Erythroblast (primary cell): ENCODE measurements around the gene PRMT1.

Experiments
- DNase-seq, 2 experiments: peaks; one replicate each; lab custom pipeline; 2025; lab: John Stamatoyannopoulos, UW
- GATA1 ChIP-seq: IDR thresholded peaks from 2 replicates; pipeline ENCODE4 v1.6.1; 2011; ENCODE audit warnings: low read depth, mild to moderate bottlenecking, control low read depth, low read length, moderate library complexity
- POLR2A ChIP-seq: IDR thresholded peaks from 2 replicates; pipeline ENCODE4 v1.6.1; 2011; ENCODE audit warnings: mild to moderate bottlenecking, low read length

The PRMT1 gene

GRCh38 chr19:49685845-49686332, 8.8 kb downstream of the PRMT1 start:
- TF ChIP-seq GATA1 (no peak), POLR2A (no peak)
- no peak for DNase-seq

DNA sequence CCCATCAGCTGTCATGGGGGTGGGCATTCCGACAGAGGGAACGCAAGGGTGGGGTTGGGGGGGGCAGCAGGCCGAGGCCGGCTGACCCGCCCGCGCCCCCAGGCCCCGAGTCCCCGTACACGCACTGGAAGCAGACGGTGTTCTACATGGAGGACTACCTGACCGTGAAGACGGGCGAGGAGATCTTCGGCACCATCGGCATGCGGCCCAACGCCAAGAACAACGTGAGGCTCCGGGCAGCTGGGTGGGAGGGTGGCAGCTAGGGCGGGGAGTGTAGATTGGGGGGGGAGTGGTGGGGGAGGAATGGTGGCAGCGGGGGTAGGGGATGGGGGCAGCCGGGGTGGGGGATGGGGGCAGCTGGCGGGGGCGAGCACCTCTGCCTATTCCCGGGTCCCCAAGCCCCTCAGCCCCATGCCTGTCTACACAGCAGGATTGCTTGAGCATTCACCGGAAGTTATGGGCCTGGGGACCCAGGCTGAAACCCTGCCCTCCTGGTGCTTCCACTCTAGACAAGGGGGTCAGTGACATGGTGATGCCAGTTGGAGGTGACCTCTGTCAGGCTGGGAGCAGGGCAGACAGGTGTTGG, 9.5 kb downstream of the PRMT1 start:
- no peak for DNase-seq
- no peak for TF ChIP-seq POLR2A
- TF ChIP-seq GATA1: no peak

GRCh38 chr19:49687150-49687549, 10.1 kb downstream of the PRMT1 start:
- no peak for TF ChIP-seq GATA1
- TF ChIP-seq POLR2A: no peak
- DNase-seq: no peak

GRCh38 chr19:49687566-49688316, 10.7 kb downstream of the PRMT1 start:
- no peak for TF ChIP-seq POLR2A
- no peak for DNase-seq

GRCh38 chr19:49688531-49689132, 11.6 kb downstream of the PRMT1 start:
- no peak for DNase-seq
- no peak for TF ChIP-seq GATA1
- TF ChIP-seq POLR2A: no peak

- DNase-seq: no peak
- TF ChIP-seq GATA1 (no peak), POLR2A (no peak)
Measured at GRCh38 chr19:49689133-49690078, 12.3 kb downstream of the PRMT1 start, which contains the start of gene ADM5. Gene ADM5, plus strand, starts transcription at chr19:49689594. Its CDS starts 244 bp downstream, at chr19:49689838.

DNA sequence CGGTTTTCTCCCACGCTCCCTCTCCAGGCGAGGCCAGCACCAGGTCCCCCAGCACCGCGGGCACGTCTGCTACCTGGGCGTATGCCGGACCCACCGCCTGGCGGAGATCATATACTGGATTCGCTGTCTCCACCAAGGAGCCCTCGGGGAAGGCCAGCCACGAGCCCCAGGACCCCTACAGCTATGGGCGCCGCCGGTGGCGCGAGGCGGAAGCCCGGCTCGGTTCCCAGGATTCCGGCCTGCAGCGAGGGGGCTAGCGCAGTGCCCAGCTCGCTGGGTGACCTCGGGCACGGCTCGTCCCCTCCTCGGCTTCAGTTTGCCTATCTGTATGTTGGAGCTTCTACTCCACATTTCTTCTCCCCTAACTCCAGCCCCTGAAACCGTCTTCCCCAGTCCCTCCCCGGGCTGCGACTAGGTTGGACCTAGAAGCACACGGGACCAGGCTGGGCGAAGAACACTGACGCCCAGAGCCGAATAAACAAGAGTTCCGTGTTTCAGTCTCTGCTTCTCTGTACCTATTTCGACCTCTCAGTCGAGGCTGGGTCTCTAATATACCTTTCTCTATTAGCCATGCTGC, 13.1 kb downstream of the PRMT1 start:
- no peak for DNase-seq
- TF ChIP-seq GATA1 (no peak), POLR2A (no peak)

- TF ChIP-seq POLR2A: no peak
- no peak for TF ChIP-seq GATA1
- DNase-seq: no peak
Measured at GRCh38 chr19:49690656-49691242, 13.7 kb downstream of the PRMT1 start, which contains the start of gene CPT1C. Gene CPT1C, plus strand, starts transcription at chr19:49691116. Its CDS starts 1,137 bp downstream, at chr19:49692253.

DNA sequence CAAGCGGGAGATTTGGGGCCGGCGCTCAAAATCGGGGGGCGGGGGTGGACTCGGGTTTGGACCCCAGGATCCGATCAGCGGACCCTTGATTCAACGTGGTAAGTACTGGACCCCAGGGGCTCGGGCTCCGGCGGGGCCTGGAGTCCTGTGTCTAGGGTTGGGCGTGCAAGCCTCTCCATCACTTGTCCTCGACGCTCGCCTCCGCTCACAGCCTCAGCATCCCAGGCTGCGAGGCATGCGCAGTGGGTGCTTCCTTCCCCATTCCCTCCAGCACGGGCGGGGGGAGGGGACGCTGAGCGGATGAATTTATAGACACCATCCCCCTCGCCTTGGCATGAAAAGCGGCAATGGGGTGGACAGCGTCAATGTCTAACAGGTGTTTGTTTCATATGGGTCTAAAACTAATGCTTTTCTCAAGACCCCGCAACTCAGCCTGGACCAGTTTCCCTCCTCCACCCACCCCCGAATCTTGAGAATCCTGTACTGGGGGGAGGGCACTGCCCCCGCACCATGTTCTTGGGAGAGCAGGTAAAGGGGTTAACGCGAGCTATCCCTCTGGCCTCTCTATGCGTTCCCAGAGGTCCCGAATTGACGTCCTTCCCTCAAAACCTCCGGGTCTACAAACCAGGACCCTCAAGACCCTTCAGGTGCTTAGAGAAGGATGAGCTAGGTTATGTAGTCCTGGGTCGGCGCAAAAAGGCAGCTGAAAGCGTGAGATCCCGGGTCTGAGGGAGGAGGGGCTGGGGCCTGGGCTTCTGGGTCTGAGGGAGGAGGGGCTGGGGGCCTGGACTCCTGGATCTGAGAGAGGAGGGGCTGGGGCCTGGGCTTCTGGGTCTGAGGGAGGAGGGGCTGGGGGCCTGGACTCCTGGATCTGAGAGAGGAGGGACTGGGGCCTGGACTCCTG, 14.4 kb downstream of the PRMT1 start:
- TF ChIP-seq POLR2A (no peak), GATA1 (no peak)
- no peak for DNase-seq

- no peak for DNase-seq
- TF ChIP-seq POLR2A (no peak), GATA1 (no peak)
Measured at GRCh38 chr19:49692147-49692506, 15.1 kb downstream of the PRMT1 start.

GRCh38 chr19:49696115-49696514, 19.0 kb downstream of the PRMT1 start:
- no peak for TF ChIP-seq GATA1
- TF ChIP-seq POLR2A: no peak

GRCh38 chr19:49696865-49697264, 19.8 kb downstream of the PRMT1 start:
- no peak for DNase-seq
- no peak for TF ChIP-seq POLR2A

More at GRCh38 chr19:49696115-49696514, 19.0 kb downstream of the PRMT1 start:
- DNase-seq: no peak
